Measurements from ENCODE around the gene DYNC2H1. TPM values are rescaled to one million over a fixed set of nuclear protein-coding genes. Genes with fewer than 3 reads are reported as not detected.

The DYNC2H1 gene
- total RNA-seq, 1 donor from 2014 or later: 22.1 TPM

GRCh38 chr11:103170865-103171264, 61.6 kb downstream of the DYNC2H1 start:
- Histone ChIP-seq H3K4me1 (no peaks in the 10 kb centered on the region), H3K36me3 (peaks cover 20% of the 10 kb centered on the region), H3K27ac (no peak overlapping the region), H3K9me3 (no peaks in the 10 kb centered on the region), H3K27me3 (ENCODE audit: low read depth) (no peaks in the 10 kb centered on the region), H3K4me3 (no peak overlapping the region)
- ATAC-seq (no peak), DNase-seq (no peak)
- TF ChIP-seq CTCF (IDR thresholded peaks at IDR 0.05): no peak
- intact Hi-C loops (cut with DNase I): no loop called here

GRCh38 chr11:103175461-103176129, 66.4 kb downstream of the DYNC2H1 start:
- Histone ChIP-seq H3K36me3 (peaks cover 32% of the 10 kb centered on the region), H3K9me3 (no peaks in the 10 kb centered on the region), H3K4me1 (no peaks in the 10 kb centered on the region), H3K27me3 (ENCODE audit: low read depth) (no peaks in the 10 kb centered on the region), H3K4me3 (no peak overlapping the region), H3K27ac (no peak overlapping the region)
- DNase-seq (no peak), ATAC-seq (no peak)
- intact Hi-C loops (cut with DNase I): no loop called here
- no peak for TF ChIP-seq CTCF (IDR thresholded peaks at IDR 0.05)

DNA sequence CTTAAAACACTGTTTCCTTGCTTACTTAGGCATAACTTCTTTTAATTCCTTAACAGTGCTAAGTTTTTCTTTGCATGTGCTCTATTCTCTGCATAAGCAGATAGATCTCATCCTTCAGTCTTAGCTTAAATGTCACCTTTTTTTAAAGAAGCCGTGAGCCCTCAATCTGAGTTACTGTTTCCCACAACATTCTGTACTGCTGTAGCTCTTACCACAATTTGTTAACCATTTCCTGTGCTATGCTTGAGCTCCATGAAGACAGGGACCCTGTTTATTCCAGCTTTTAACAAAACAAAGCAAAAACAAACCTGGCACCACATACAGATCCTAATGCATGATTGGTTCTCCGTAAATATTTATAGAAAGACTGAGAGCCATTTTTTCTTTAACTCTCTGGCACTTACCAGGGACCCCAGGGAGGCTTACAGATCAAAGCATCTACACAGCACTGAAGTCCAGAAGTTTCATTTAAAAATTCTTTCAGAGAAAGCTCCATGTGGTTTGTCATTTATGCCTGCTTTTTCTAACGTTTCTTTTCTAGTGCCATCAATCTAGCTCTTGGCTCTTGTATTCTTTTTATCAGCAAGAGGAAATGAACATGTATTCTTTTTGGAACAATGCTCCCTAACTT, 74.9 kb downstream of the DYNC2H1 start:
- Histone ChIP-seq H3K27me3 (ENCODE audit: low read depth) (no peaks in the 10 kb centered on the region), H3K36me3 (peaks cover 12% of the 10 kb centered on the region), H3K4me1 (no peaks in the 10 kb centered on the region), H3K27ac (no peak overlapping the region), H3K4me3 (no peak overlapping the region), H3K9me3 (no peaks in the 10 kb centered on the region)
- no peak for TF ChIP-seq CTCF (IDR thresholded peaks at IDR 0.05)
- intact Hi-C loops (cut with DNase I): no loop called here
- no peak for DNase-seq
- ATAC-seq: no peak

GRCh38 chr11:103202048-103202651, 92.9 kb downstream of the DYNC2H1 start:
- intact Hi-C loops (cut with DNase I): no loop called here
- Histone ChIP-seq H3K4me1 (no peaks in the 10 kb centered on the region), H3K36me3 (peaks cover 52% of the 10 kb centered on the region), H3K4me3 (no peak overlapping the region), H3K27me3 (ENCODE audit: low read depth) (no peaks in the 10 kb centered on the region), H3K27ac (no peak overlapping the region), H3K9me3 (no peaks in the 10 kb centered on the region)
- ATAC-seq: no peak
- no peak for DNase-seq
- TF ChIP-seq CTCF (IDR thresholded peaks at IDR 0.05): peak; percentile 35

DNA sequence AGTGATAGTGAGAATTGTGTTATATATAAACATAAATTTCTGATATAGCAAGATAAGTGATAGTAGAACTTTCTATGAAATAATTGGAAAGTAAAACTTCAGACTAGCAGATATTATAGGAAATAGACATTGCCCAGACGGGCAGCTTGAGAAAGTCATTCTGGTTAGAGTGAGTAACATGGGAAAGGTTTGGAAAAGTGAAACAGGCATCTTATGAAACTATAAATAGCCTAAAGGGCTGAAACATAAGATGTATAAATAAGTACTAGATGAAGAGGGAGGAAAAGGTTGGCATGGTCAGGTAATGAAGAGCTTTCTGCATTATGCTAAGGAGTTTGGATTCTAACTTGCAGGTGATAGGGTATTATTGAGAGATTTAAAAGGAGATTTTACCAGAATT, 101.3 kb downstream of the DYNC2H1 start:
- DNase-seq: no peak
- no peak overlapping the region for H3K4me3 ChIP-seq
- H3K27me3 ChIP-seq (ENCODE audit: low read depth): no peaks in the 10 kb centered on the region
- H3K9me3 ChIP-seq: no peaks in the 10 kb centered on the region
- no peak for TF ChIP-seq CTCF (IDR thresholded peaks at IDR 0.05)
- intact Hi-C loops (cut with DNase I): no loop called here
- peaks cover 2% of the 10 kb centered on the region for H3K36me3 ChIP-seq
- no peak overlapping the region for H3K27ac ChIP-seq
- no peak for ATAC-seq
- H3K4me1 ChIP-seq: no peaks in the 10 kb centered on the region

Measured in lower lobe of right lung (tissue), 2 donors.